NT2/D1 (cell line): Measurements from ENCODE around the gene BSG.

Source experiments
- DNase-seq: peaks from one replicate; pipeline ENCODE4 v3.0.0-alpha.2; 2011; ENCODE audit warnings: low read depth, low spot score
- H3K27me3 ChIP-seq: 2 replicates; pipeline ENCODE4 v1.6.0; 2011; ENCODE audit warnings: mild to moderate bottlenecking; ENCODE audit not compliant: insufficient read length, insufficient read depth
- H3K36me3 ChIP-seq: 2 replicates; pipeline ENCODE4 v1.6.1; 2011; ENCODE audit warnings: mild to moderate bottlenecking, low read length, mixed read lengths; ENCODE audit not compliant: insufficient read depth, insufficient read length
- H3K4me1 ChIP-seq: 2 replicates; pipeline ENCODE4 v1.5.1; 2011; ENCODE audit not compliant: insufficient read depth, insufficient read length
- H3K4me3 ChIP-seq: 2 replicates; pipeline ENCODE4 v1.5.1; 2011; ENCODE audit warnings: low read depth; ENCODE audit not compliant: insufficient read length
- H3K9ac ChIP-seq: 2 replicates; pipeline ENCODE4 v1.6.0; 2011; ENCODE audit warnings: low read depth; ENCODE audit not compliant: insufficient read length
- H3K9me3 ChIP-seq: 2 replicates; pipeline ENCODE4 v1.5.1; 2011; ENCODE audit warnings: mild to moderate bottlenecking, low read length; ENCODE audit not compliant: insufficient read depth
- SUZ12 ChIP-seq: IDR thresholded peaks from 2 replicates; pipeline ENCODE4 v1.6.1; 2011; ENCODE audit not compliant: insufficient read length, insufficient read depth; ENCODE audit errors: extremely low read depth
- YY1 ChIP-seq: IDR thresholded peaks from 2 replicates; pipeline ENCODE4 v1.6.1; 2011; ENCODE audit not compliant: insufficient read length, insufficient read depth
- ZNF274 ChIP-seq: IDR thresholded peaks from 2 replicates; pipeline ENCODE4 v1.6.1; 2011; ENCODE audit warnings: mild to moderate bottlenecking, low read depth, low read length

Gene BSG

GRCh38 chr19:570937-571565, 1.3 kb upstream of the BSG start:
- peak overlapping the region; percentile 45 for H3K4me3 ChIP-seq
- H3K36me3 ChIP-seq = peaks cover 4% of the 10 kb centered on the region
- peak overlapping the region; percentile 84 for H3K9ac ChIP-seq
- peaks cover 14% of the 10 kb centered on the region for H3K4me1 ChIP-seq
- H3K9me3 ChIP-seq = no peaks in the 10 kb centered on the region; the same call in 1 of the 2 replicates
- TF ChIP-seq ZNF274 = no peak
- TF ChIP-seq SUZ12 = no peak
- no peak for TF ChIP-seq YY1
- peaks cover 6% of the 10 kb centered on the region for H3K27me3 ChIP-seq
- no peak for DNase-seq

GRCh38 chr19:571566-571974, 826 bp upstream of the BSG start:
- no peaks in the 10 kb centered on the region; the same call in 1 of the 2 replicates for H3K9me3 ChIP-seq
- peak overlapping the region; percentile 84 for H3K9ac ChIP-seq
- DNase-seq = no peak
- peaks cover 8% of the 10 kb centered on the region for H3K36me3 ChIP-seq
- H3K27me3 ChIP-seq = peaks cover 6% of the 10 kb centered on the region
- peaks cover 17% of the 10 kb centered on the region for H3K4me1 ChIP-seq
- peak overlapping the region; percentile 45 for H3K4me3 ChIP-seq
- TF ChIP-seq YY1 (no peak), SUZ12 (no peak), ZNF274 (no peak)

GRCh38 chr19:572743-573518, 535 bp downstream of the BSG start:
- peak overlapping the region; percentile 99 for H3K4me3 ChIP-seq
- TF ChIP-seq YY1 = no peak
- peaks cover 6% of the 10 kb centered on the region for H3K27me3 ChIP-seq
- DNase-seq = no peak
- H3K9me3 ChIP-seq = no peaks in the 10 kb centered on the region; the same call in 1 of the 2 replicates
- peaks cover 30% of the 10 kb centered on the region for H3K4me1 ChIP-seq
- H3K9ac ChIP-seq = peak overlapping the region; percentile 100
- H3K36me3 ChIP-seq = peaks cover 21% of the 10 kb centered on the region

- H3K4me3 ChIP-seq = peak overlapping the region; percentile 99
- peaks cover 27% of the 10 kb centered on the region for H3K36me3 ChIP-seq
- H3K9ac ChIP-seq = peak overlapping the region; percentile 100
- H3K27me3 ChIP-seq = peaks cover 6% of the 10 kb centered on the region
- DNase-seq = no peak
- TF ChIP-seq ZNF274 = no peak
- no peak for TF ChIP-seq SUZ12
- H3K4me1 ChIP-seq = peaks cover 30% of the 10 kb centered on the region
- H3K9me3 ChIP-seq = no peaks in the 10 kb centered on the region; the same call in 1 of the 2 replicates
These were observed 1.1 kb downstream of the BSG start for GRCh38 chr19:573519-573825.

- DNase-seq = no peak
- H3K36me3 ChIP-seq = peaks cover 38% of the 10 kb centered on the region
- TF ChIP-seq ZNF274 (no peak), SUZ12 (no peak), YY1 (no peak)
- peaks cover 35% of the 10 kb centered on the region for H3K4me1 ChIP-seq
- peak overlapping the region; percentile 29 for H3K4me3 ChIP-seq
- H3K27me3 ChIP-seq = peaks cover 6% of the 10 kb centered on the region
- no peaks in the 10 kb centered on the region; the same call in 1 of the 2 replicates for H3K9me3 ChIP-seq
- H3K9ac ChIP-seq = peak overlapping the region; percentile 58
These were observed 2.5 kb downstream of the BSG start for GRCh38 chr19:574658-575526.

DNA sequence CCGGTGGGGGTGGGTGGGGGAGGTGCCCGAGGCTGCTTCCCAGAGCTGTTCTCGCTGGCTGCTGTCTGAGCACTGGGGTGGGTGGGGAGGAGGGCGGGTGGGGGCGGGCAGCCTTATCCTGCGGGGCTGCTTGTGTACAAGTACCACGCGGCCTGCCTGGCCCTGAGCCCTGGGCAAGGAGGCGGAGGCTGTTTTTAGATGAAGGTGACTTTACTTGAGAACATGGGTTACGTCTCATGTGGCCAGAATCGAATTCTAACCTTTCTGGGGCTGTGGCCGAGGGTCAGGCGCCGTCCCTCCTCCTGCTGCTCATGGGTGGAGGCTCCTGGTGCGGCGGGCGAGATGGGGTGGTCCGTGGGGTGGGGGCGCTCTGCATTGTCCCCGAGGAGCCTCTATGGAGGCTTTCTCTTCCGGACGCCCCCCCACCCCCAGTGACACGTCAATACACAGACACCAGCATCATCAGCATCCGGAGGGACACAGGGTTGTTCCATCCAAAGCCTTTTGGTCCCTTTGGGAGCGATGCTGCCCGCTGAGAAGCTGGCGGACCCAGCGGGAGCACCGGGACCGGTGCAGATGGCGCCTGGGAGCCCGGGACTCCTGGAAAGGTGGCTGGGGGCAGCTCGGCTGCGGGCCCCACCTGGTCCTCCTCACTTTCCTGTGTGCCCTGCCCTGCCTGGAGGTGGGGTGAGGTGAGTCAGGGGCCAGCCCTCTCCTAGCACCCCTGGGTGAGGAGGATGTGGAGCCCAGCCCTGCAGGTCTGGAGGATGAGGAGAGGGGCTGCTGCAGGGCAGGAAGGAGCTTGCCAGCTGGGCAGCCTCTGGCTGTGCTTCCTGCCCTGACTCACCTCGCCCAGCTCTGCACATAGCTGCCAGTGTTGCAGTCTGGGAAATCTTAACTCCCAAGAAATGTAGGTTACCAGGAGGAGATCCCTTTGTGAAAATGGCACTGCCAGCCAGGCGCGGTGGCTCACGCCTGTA, 3.4 kb downstream of the BSG start:
- H3K27me3 ChIP-seq = peaks cover 6% of the 10 kb centered on the region
- no peaks in the 10 kb centered on the region for H3K9me3 ChIP-seq
- H3K4me1 ChIP-seq = peaks cover 35% of the 10 kb centered on the region
- no peak for DNase-seq
- H3K4me3 ChIP-seq = peak overlapping the region; percentile 29
- H3K9ac ChIP-seq = peak overlapping the region; percentile 12
- no peak for TF ChIP-seq SUZ12
- TF ChIP-seq ZNF274 = no peak
- TF ChIP-seq YY1 = no peak
- H3K36me3 ChIP-seq = peaks cover 46% of the 10 kb centered on the region
